BJ (cell line): ENCODE results near the gene GRIN3B. TPM values are rescaled to one million over a fixed set of nuclear protein-coding genes. Genes with fewer than 3 reads are reported as not detected.

Experiments
- CTCF ChIA-PET: fragments of 350-600 bp; formaldehyde crosslinking; extraction: SDS; loops from one replicate; lab custom pipeline; 2021; ENCODE audit warnings: antibody characterized with exemption, inconsistent platforms; lab: Yijun Ruan, JAX
- POLR2A ChIA-PET: fragments of 300-600 bp; sonication (Branson Sonifier 250); formaldehyde crosslinking; extraction: SDS; loops from one replicate; lab custom pipeline; 2021; ENCODE audit warnings: antibody characterized with exemption; lab: Charles Lee
- DNase-seq: peaks from one replicate; pipeline ENCODE4 v3.0.0-alpha.2; 2011; ENCODE audit warnings: low read depth
- H3K27me3 ChIP-seq: 2 replicates; pipeline ENCODE4 v1.6.0; 2011; ENCODE audit warnings: low read length; ENCODE audit not compliant: control insufficient read depth, insufficient read depth
- H3K36me3 ChIP-seq: 2 replicates; pipeline ENCODE4 v1.5.1; 2011; ENCODE audit warnings: low read length; ENCODE audit not compliant: control insufficient read depth, insufficient read depth
- H3K4me3 ChIP-seq: 2 replicates; pipeline ENCODE4 v1.5.1; 2011; ENCODE audit warnings: low read depth, mild to moderate bottlenecking, control low read depth, low read length
- polyA plus RNA-seq: library from polyadenylated mRNA; depleted of rRNA; stranded (reverse); fragments of >200 nt; gene quantifications from 2 replicates; pipeline ENCODE4 v1.2.3, GENCODE V29; 2011
- TF ChIP-seq, protein P1 (sequence below): IDR thresholded peaks from 2 replicates; pipeline ENCODE4 v1.5.1; 2011; ENCODE audit warnings: low read depth, mild to moderate bottlenecking, control low read depth, inconsistent platforms, low read length, moderate library complexity; ENCODE audit not compliant: insufficient read depth

Gene GRIN3B
- polyA plus RNA-seq, 1 experiment, result 0.32 TPM

- Histone ChIP-seq H3K27me3 (no peaks in the 10 kb centered on the region), H3K4me3 (no peak overlapping the region), H3K36me3 (peaks cover 25% of the 10 kb centered on the region)
- ChIA-PET POLR2A (no interaction called here), CTCF (interaction anchor here (0.7 kb wide), 1 partner anchor 151 kb away, joined by 3 read pairs; no protein-coding TSS in a partner anchor)
- no peak for DNase-seq
- TF ChIP-seq, protein P1, sequence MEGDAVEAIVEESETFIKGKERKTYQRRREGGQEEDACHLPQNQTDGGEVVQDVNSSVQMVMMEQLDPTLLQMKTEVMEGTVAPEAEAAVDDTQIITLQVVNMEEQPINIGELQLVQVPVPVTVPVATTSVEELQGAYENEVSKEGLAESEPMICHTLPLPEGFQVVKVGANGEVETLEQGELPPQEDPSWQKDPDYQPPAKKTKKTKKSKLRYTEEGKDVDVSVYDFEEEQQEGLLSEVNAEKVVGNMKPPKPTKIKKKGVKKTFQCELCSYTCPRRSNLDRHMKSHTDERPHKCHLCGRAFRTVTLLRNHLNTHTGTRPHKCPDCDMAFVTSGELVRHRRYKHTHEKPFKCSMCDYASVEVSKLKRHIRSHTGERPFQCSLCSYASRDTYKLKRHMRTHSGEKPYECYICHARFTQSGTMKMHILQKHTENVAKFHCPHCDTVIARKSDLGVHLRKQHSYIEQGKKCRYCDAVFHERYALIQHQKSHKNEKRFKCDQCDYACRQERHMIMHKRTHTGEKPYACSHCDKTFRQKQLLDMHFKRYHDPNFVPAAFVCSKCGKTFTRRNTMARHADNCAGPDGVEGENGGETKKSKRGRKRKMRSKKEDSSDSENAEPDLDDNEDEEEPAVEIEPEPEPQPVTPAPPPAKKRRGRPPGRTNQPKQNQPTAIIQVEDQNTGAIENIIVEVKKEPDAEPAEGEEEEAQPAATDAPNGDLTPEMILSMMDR, result no peak
Measured at GRCh38 chr19:1014161-1015060, 14.2 kb downstream of the GRIN3B start.

DNA sequence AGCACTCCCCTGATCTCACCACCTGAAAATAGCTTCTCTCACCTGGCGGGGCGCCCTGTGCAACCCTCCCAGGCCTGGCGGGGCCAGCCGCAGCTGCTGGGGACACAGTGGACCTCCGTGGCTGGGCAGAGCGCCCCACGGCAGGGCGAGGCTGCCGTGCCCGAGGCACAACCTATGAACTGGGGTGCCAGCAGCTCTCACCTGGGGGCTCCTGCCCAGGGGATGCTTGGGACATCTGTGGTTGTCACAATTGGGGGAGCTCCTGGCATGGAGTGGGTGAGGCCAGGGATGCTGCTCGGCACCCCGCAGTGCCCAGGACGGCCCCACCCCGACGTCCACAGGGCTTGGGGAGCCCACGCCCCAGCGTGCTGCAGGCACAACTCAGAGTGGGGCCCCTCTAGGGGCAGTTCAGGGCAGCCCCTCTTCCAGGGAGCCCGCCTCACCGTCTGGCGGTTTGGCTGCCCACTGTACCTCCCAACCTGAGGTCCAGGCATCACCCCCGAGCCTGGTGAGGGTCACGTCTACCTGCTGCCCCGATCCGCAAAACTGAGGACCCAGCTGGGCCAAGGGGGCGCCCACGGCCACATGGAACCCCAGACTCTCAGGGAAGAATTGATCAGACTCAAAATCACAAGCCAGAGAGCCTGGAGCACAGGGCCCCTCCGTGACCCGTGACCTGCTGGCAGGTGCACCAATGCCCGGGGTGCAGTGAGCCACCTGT is 15.0 kb downstream of the GRIN3B start:
- no peak for DNase-seq
- Histone ChIP-seq H3K27me3 (no peaks in the 10 kb centered on the region), H3K36me3 (peaks cover 21% of the 10 kb centered on the region), H3K4me3 (no peak overlapping the region)
- ChIA-PET CTCF (no interaction called here), POLR2A (no interaction called here)
- TF ChIP-seq, protein P1, result no peak

GRCh38 chr19:1015782-1016646 is 15.8 kb downstream of the GRIN3B start:
- Histone ChIP-seq H3K4me3 (no peak overlapping the region), H3K36me3 (peaks cover 18% of the 10 kb centered on the region), H3K27me3 (no peaks in the 10 kb centered on the region)
- CTCF ChIA-PET, result interaction anchor here (0.6 to 1.1 kb wide), 2 partner anchors 9 to 49 kb away, joined by 4 read pairs; no protein-coding TSS in a partner anchor
- TF ChIP-seq, protein P1, result no peak
- DNase-seq, result no peak
- POLR2A ChIA-PET, result no interaction called here

- POLR2A ChIA-PET, result no interaction called here
Measured at GRCh38 chr19:1016647-1017114, 16.5 kb downstream of the GRIN3B start.

More at GRCh38 chr19:1016647-1017114, 16.5 kb downstream of the GRIN3B start:
- CTCF ChIA-PET, result interaction anchor here (0.6 to 1.1 kb wide), 2 partner anchors 10 to 48 kb away, joined by 4 read pairs; no protein-coding TSS in a partner anchor
- Histone ChIP-seq H3K27me3 (no peaks in the 10 kb centered on the region), H3K36me3 (peaks cover 18% of the 10 kb centered on the region), H3K4me3 (no peak overlapping the region)
- TF ChIP-seq, protein P1, result no peak
- no peak for DNase-seq
